ENCODE measurements around the gene TSPAN17. TPM values are rescaled to one million over a fixed set of nuclear protein-coding genes. Genes with fewer than 3 reads are reported as not detected.

Gene TSPAN17
- total RNA-seq (ENCODE audit: low replicate concordance): 24.7 and 31.8 TPM in 2 replicates

GRCh38 chr5:176647030-176647842, at the start of gene TSPAN17:
Gene TSPAN17, plus strand, starts transcription at chr5:176647484. Its CDS starts 132 bp downstream, at chr5:176647616.

GRCh38 chr5:176609724-176610434, 37.4 kb upstream of the TSPAN17 start, which contains the start of gene GPRIN1:
Gene GPRIN1, minus strand, starts transcription at chr5:176610156. Its CDS starts 10,322 bp downstream, at chr5:176599834.

GRCh38 chr5:176629853-176630680, 17.2 kb upstream of the TSPAN17 start, which contains the start of the genes EIF4E1B and SNCB:
Gene EIF4E1B, plus strand, starts transcription at chr5:176630675. Its CDS starts 12,113 bp downstream, at chr5:176642788.
Gene SNCB, minus strand, starts transcription at chr5:176630534. Its CDS starts 880 bp downstream, at chr5:176629654.

Other genes starting within 250 kb of the TSPAN17 start
- gene CLTB, start 230.9 kb upstream of the TSPAN17 start, total RNA-seq (ENCODE audit: low replicate concordance): 88.0 and 137 TPM in 2 replicates
- 27.1 and 32.0 TPM in 2 replicates for gene FAF2, start 199.1 kb upstream of the TSPAN17 start, total RNA-seq (ENCODE audit: low replicate concordance)
- 1.3 and 2.1 TPM in 2 replicates for gene RNF44, start 110.1 kb upstream of the TSPAN17 start, total RNA-seq (ENCODE audit: low replicate concordance)
- 1.1 TPM in 1 of 2 replicates, not detected in the other for gene CDHR2, start 98.1 kb upstream of the TSPAN17 start, total RNA-seq (ENCODE audit: low replicate concordance)
- 0.70 and 0.83 TPM in 2 replicates for gene GPRIN1, start 37.3 kb upstream of the TSPAN17 start, total RNA-seq (ENCODE audit: low replicate concordance)
- 0.12 TPM in 1 of 2 replicates, not detected in the other for gene SNCB, start 16.9 kb upstream of the TSPAN17 start, total RNA-seq (ENCODE audit: low replicate concordance)
- gene EIF4E1B, start 16.8 kb upstream of the TSPAN17 start, total RNA-seq (ENCODE audit: low replicate concordance): not detected in 2 replicates
- under 0.01 TPM in 1 of 2 replicates, not detected in the other for gene UNC5A, start 163.1 kb downstream of the TSPAN17 start, total RNA-seq (ENCODE audit: low replicate concordance)